ENCODE results near the gene PRKACA.

The PRKACA gene

DNA sequence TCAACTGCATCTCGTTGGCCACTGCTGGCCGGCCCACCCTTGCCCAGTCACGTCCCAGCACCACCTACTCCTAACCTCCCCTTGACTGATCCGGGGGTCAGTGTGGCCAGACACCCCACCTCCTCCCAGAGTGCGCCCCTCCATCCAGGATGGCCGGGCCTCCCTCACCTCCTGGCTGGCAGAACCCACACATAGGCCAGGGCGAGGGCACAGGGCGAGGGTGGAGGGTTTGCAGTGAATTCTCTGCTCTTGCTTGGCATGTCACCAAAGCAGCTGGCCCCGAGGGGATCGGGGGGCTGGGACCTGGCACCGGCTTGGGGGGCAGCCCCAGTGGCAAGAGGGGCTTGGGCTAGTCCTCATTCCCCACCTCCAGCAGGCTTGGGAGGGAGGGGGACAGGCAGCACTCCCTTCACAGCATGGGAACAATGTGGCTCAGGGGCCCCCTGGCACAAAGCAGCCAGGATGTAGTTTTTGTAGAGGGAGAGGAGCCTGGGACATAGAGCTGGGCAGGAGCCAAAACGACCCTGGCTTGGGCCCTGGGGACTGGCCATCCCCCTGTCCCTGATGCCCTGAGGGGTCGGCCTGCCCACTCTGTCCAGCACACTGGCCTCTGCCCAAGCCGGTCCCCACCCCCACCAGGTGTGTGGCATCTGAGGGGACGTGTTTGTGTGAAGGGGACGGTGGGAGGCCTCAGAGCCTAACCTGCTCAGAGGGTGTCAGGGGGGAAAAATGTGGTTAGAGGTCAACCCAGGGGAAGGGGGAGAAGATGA lies 47.3 kb upstream of the PRKACA start:
- H3K4me3 ChIP-seq (ENCODE audit: low read depth, low read length): no peak overlapping the region
- H3K4me1 ChIP-seq (ENCODE audit: control insufficient read depth, insufficient read depth, low read length): no peaks in the 10 kb centered on the region
- ChIA-PET POLR2A (interaction anchor here (0.5 to 2.1 kb wide), 2 partner anchors 10 to 28 kb away, joined by 3 to 7 read pairs; no protein-coding TSS in a partner anchor), CTCF (no interaction called here)
- H3K9me3 ChIP-seq (ENCODE audit: control insufficient read depth, insufficient read depth, low read depth, low read length): no peaks in the 10 kb centered on the region
- peaks cover 6 to 47% of the 10 kb centered on the region in 2 experiments; a peak in 2 of 3 replicates for H3K36me3 ChIP-seq (ENCODE audit: control insufficient read depth in 2 of 2, insufficient read depth in 1 of 2, low read length in 2 of 2)
- TF ChIP-seq, protein P1, sequence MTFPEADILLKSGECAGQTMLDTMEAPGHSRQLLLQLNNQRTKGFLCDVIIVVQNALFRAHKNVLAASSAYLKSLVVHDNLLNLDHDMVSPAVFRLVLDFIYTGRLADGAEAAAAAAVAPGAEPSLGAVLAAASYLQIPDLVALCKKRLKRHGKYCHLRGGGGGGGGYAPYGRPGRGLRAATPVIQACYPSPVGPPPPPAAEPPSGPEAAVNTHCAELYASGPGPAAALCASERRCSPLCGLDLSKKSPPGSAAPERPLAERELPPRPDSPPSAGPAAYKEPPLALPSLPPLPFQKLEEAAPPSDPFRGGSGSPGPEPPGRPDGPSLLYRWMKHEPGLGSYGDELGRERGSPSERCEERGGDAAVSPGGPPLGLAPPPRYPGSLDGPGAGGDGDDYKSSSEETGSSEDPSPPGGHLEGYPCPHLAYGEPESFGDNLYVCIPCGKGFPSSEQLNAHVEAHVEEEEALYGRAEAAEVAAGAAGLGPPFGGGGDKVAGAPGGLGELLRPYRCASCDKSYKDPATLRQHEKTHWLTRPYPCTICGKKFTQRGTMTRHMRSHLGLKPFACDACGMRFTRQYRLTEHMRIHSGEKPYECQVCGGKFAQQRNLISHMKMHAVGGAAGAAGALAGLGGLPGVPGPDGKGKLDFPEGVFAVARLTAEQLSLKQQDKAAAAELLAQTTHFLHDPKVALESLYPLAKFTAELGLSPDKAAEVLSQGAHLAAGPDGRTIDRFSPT (tag by site-specific recombination; IDR thresholded peaks at IDR 0.05): peak; percentile 28; the same call in 1 of the 2 replicates
- no peak for TF ChIP-seq GLIS2 (tag by site-specific recombination; IDR thresholded peaks at IDR 0.05)
- no peak overlapping the region for H3K27ac ChIP-seq (ENCODE audit: extremely low read depth, low read depth, low read length)

DNA sequence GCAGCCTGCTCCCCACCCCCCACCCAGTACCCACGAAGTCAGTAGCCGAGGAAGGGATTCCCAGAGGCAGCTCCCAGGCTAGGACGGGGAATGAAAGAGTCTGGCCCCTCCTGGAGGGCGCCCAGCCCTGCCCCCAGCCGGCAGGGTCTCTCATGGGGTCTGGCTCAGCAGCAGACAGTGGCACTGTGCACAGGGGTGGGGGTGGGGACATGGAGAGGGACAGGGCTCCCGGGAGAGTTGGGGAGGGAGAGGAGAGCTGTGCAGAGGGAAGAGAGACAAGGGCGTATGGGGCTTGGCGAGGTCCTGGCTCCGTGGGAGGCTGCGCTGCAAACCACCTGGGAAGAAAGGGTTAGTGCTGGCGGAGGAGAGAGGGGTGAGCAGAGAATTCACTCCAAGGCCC lies 46.5 kb upstream of the PRKACA start:
- Histone ChIP-seq H3K36me3 (ENCODE audit: control insufficient read depth in 2 of 2, insufficient read depth in 1 of 2, low read length in 2 of 2) (peaks cover 0 to 48% of the 10 kb centered on the region in 2 experiments; a peak in 2 of 3 replicates), H3K9me3 (ENCODE audit: control insufficient read depth, insufficient read depth, low read depth, low read length) (no peaks in the 10 kb centered on the region), H3K4me3 (ENCODE audit: low read depth, low read length) (no peak overlapping the region), H3K27ac (ENCODE audit: extremely low read depth, low read depth, low read length) (no peak overlapping the region), H3K4me1 (ENCODE audit: control insufficient read depth, insufficient read depth, low read length) (no peaks in the 10 kb centered on the region)
- TF ChIP-seq, protein P2, sequence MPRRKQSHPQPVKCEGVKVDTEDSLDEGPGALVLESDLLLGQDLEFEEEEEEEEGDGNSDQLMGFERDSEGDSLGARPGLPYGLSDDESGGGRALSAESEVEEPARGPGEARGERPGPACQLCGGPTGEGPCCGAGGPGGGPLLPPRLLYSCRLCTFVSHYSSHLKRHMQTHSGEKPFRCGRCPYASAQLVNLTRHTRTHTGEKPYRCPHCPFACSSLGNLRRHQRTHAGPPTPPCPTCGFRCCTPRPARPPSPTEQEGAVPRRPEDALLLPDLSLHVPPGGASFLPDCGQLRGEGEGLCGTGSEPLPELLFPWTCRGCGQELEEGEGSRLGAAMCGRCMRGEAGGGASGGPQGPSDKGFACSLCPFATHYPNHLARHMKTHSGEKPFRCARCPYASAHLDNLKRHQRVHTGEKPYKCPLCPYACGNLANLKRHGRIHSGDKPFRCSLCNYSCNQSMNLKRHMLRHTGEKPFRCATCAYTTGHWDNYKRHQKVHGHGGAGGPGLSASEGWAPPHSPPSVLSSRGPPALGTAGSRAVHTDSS (tag by site-specific recombination; IDR thresholded peaks at IDR 0.05): no peak
- peak; percentile 47 for TF ChIP-seq GLIS1 (tag by site-specific recombination; IDR thresholded peaks at IDR 0.05)
- TF ChIP-seq, protein P3, sequence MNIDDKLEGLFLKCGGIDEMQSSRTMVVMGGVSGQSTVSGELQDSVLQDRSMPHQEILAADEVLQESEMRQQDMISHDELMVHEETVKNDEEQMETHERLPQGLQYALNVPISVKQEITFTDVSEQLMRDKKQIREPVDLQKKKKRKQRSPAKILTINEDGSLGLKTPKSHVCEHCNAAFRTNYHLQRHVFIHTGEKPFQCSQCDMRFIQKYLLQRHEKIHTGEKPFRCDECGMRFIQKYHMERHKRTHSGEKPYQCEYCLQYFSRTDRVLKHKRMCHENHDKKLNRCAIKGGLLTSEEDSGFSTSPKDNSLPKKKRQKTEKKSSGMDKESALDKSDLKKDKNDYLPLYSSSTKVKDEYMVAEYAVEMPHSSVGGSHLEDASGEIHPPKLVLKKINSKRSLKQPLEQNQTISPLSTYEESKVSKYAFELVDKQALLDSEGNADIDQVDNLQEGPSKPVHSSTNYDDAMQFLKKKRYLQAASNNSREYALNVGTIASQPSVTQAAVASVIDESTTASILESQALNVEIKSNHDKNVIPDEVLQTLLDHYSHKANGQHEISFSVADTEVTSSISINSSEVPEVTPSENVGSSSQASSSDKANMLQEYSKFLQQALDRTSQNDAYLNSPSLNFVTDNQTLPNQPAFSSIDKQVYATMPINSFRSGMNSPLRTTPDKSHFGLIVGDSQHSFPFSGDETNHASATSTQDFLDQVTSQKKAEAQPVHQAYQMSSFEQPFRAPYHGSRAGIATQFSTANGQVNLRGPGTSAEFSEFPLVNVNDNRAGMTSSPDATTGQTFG (tag by site-specific recombination; IDR thresholded peaks at IDR 0.05; ENCODE audit: borderline replicate concordance): no peak
- peak; percentile 64 for TF ChIP-seq ZIC2 (tag by site-specific recombination; IDR thresholded peaks at IDR 0.05)
- TF ChIP-seq OVOL3 (tag by site-specific recombination; IDR thresholded peaks at IDR 0.05): no peak
- no peak for TF ChIP-seq ZNF169 (tag by site-specific recombination; IDR thresholded peaks at IDR 0.05)
- POLR2A ChIA-PET: no interaction called here
- CTCF ChIA-PET: no interaction called here

DNA sequence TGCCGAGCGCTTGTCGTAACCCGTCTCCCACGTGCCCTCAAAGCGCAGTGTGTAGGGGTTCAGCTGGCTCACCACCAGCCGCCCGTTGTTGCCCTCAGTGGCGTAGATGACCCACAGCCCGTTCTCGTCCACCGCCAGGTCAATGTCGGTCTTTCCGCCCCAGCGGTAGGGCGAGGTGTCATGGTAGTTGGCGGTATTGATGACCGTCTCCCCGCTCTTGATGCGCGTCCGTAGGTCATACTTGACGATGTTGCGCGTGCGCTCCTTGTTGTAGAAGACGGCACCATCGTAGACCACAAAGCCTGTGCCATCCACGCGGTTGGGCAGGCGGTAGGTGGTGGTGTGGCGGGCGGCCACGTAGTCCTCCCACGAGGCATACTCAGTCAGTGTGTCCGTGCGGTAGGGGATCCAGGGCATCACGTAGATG lies 45.3 kb upstream of the PRKACA start:
- TF ChIP-seq, protein P1 (tag by site-specific recombination; IDR thresholded peaks at IDR 0.05): 0 out of 2 replicates have a peak, but pooled peaks have one; percentile 61
- no peak for TF ChIP-seq ZFP69B (tag by site-specific recombination; IDR thresholded peaks at IDR 0.05)
- Histone ChIP-seq H3K27ac (ENCODE audit: extremely low read depth, low read depth, low read length) (no peak overlapping the region), H3K4me3 (ENCODE audit: low read depth, low read length) (no peak overlapping the region), H3K9me3 (ENCODE audit: control insufficient read depth, insufficient read depth, low read depth, low read length) (no peaks in the 10 kb centered on the region), H3K4me1 (ENCODE audit: control insufficient read depth, insufficient read depth, low read length) (no peaks in the 10 kb centered on the region), H3K36me3 (ENCODE audit: control insufficient read depth in 2 of 2, insufficient read depth in 1 of 2, low read length in 2 of 2) (peaks cover 0 to 49% of the 10 kb centered on the region in 2 experiments; a peak in 2 of 3 replicates)
- ChIA-PET POLR2A (no interaction called here), CTCF (no interaction called here)

All from HEK293 (cell line).